ENCODE data around the gene ATXN10.

ATXN10 gene

GRCh38 chr22:45870011-45870410, 198.4 kb downstream of the ATXN10 start:
- H3K4me3 ChIP-seq (replicated peaks; ENCODE audit: low read depth, low read length), result no peak overlapping the region
- no peak for DNase-seq (ENCODE audit: extremely low read depth, low read depth)
- no peak for TF ChIP-seq CTCF (IDR thresholded peaks at IDR 0.05; ENCODE audit: low read depth, low read length, missing control alignments)

- no peak overlapping the region for H3K4me3 ChIP-seq (replicated peaks; ENCODE audit: low read depth, low read length)
- no peak for DNase-seq (ENCODE audit: extremely low read depth, low read depth)
- no peak for TF ChIP-seq CTCF (IDR thresholded peaks at IDR 0.05; ENCODE audit: low read depth, low read length, missing control alignments)
Observed at GRCh38 chr22:45871721-45872120, 200.1 kb downstream of the ATXN10 start.

GRCh38 chr22:45872659-45873263, 201.1 kb downstream of the ATXN10 start:
- no peak for TF ChIP-seq CTCF (IDR thresholded peaks at IDR 0.05; ENCODE audit: low read depth, low read length, missing control alignments)
- no peak for DNase-seq (ENCODE audit: extremely low read depth, low read depth)
- no peak overlapping the region for H3K4me3 ChIP-seq (replicated peaks; ENCODE audit: low read depth, low read length)

GRCh38 chr22:45876136-45877035, 204.8 kb downstream of the ATXN10 start:
- no peak for DNase-seq (ENCODE audit: extremely low read depth, low read depth)
- TF ChIP-seq CTCF (IDR thresholded peaks at IDR 0.05; ENCODE audit: low read depth, low read length, missing control alignments), result no peak
- H3K4me3 ChIP-seq (replicated peaks; ENCODE audit: low read depth, low read length), result no peak overlapping the region

GRCh38 chr22:45877036-45877380, 205.4 kb downstream of the ATXN10 start:
- H3K4me3 ChIP-seq (replicated peaks; ENCODE audit: low read depth, low read length), result no peak overlapping the region
- DNase-seq (ENCODE audit: extremely low read depth, low read depth), result no peak
- TF ChIP-seq CTCF (IDR thresholded peaks at IDR 0.05; ENCODE audit: low read depth, low read length, missing control alignments), result no peak

- DNase-seq (ENCODE audit: extremely low read depth, low read depth), result no peak
- H3K4me3 ChIP-seq (replicated peaks; ENCODE audit: low read depth, low read length), result no peak overlapping the region
- no peak for TF ChIP-seq CTCF (IDR thresholded peaks at IDR 0.05; ENCODE audit: low read depth, low read length, missing control alignments)
Observed at GRCh38 chr22:45877651-45878050, 206.0 kb downstream of the ATXN10 start.
